K562 (cell line): Measurements from ENCODE around the gene MTMR3. TPM values are rescaled to one million over a fixed set of nuclear protein-coding genes. Genes with fewer than 3 reads are reported as not detected.

ENCODE experiments used
- ATAC-seq: fragments of 200-7000 bp; cut with Tn5 transposase; 3 replicates; pipeline ENCODE4 v1.9.1; 2020; ENCODE audit warnings: moderate library complexity
- BruUV-seq: library from RNA; stranded (reverse); fragments of 400-500 nt; replicated peaks from 2 replicates; lab custom pipeline; 2021; lab: Mats Ljungman, UMichigan
- CTCF ChIA-PET: fragments of 300-600 bp; formaldehyde crosslinking; extraction: SDS; loops from one replicate; lab custom pipeline; 2021; ENCODE audit warnings: low intra/inter-chr PET ratio; lab: Yijun Ruan, JAX
- POLR2A ChIA-PET: fragments of 300-600, 350-650 bp; sonication (Branson Sonifier 250); formaldehyde crosslinking; extraction: SDS; loops from one replicate; lab custom pipeline; 2021; ENCODE audit warnings: antibody characterized with exemption, inconsistent platforms; lab: Yijun Ruan, JAX
- DNase-seq, 4 experiments: peaks; one replicate each; pipeline versions ENCODE4 v3.0.0 to v3.0.0-alpha.2; 2011 to 2018; ENCODE audit warnings: low spot score in 3 of 4, mixed read lengths in 3 of 4; ENCODE audit errors: extremely low read depth in 1 of 4
- FAIRE-seq: peaks from 2 replicates; lab custom pipeline; 2011; peaks lifted over from hg19 to GRCh38; lab: Jason Lieb, UNC
- H2AFZ ChIP-seq: 2 replicates; pipeline ENCODE4 v1.6.0; 2011; ENCODE audit warnings: low read depth, low read length, control low read depth, inconsistent platforms
- H3K27ac ChIP-seq: fragments of 200-600 bp; 3 replicates; pipeline ENCODE4 v1.8.0; 2011; ENCODE audit warnings: low read depth, mild to moderate bottlenecking, control low read depth, inconsistent platforms, low read length, moderate library complexity, mixed read lengths; ENCODE audit errors: extremely low read depth
- H3K27me3 ChIP-seq, 2 experiments: fragments of 300-600 bp in 1 of 2; 2 replicates in 1 of 2; 3 replicates in 1 of 2; pipeline versions ENCODE4 v1.6.0 to v1.8.0; 2011; ENCODE audit warnings: inconsistent platforms in 2 of 2, low read length in 2 of 2, mild to moderate bottlenecking in 1 of 2, mixed read lengths in 1 of 2, moderate library complexity in 1 of 2; ENCODE audit not compliant: control insufficient read depth in 2 of 2, insufficient read depth in 2 of 2
- H3K36me3 ChIP-seq: fragments of 300-600 bp; 3 replicates; pipeline ENCODE4 v1.8.0; 2011; ENCODE audit warnings: mild to moderate bottlenecking, low read length, inconsistent platforms; ENCODE audit not compliant: control insufficient read depth, insufficient read depth
- H3K4me1 ChIP-seq, 2 experiments: fragments of 200-600 bp in 1 of 2; replicated peaks in 1 of 2; 2 replicates in 1 of 2; 3 replicates in 1 of 2; pipeline versions ENCODE4 v1.5.1 to v1.8.0; 2011; ENCODE audit warnings: inconsistent platforms in 2 of 2, low read length in 2 of 2, mild to moderate bottlenecking in 1 of 2, mixed read lengths in 1 of 2, moderate library complexity in 1 of 2; ENCODE audit not compliant: control insufficient read depth in 2 of 2, insufficient read depth in 2 of 2
- H3K4me2 ChIP-seq: 2 replicates; pipeline ENCODE4 v1.6.1; 2011; ENCODE audit warnings: low read length, control low read depth, inconsistent platforms, mixed read lengths; ENCODE audit not compliant: insufficient read depth
- H3K4me3 ChIP-seq: fragments of 200-600 bp; sonication (generic), shearing (Covaris generic); 2 replicates; pipeline ENCODE4 v1.5.1; 2016; ENCODE audit warnings: control low read depth, inconsistent platforms
- H3K79me2 ChIP-seq: fragments of 200-600 bp; 3 replicates; pipeline ENCODE4 v1.8.0; 2011; ENCODE audit warnings: low read length, inconsistent platforms; ENCODE audit not compliant: control insufficient read depth, insufficient read depth
- H3K9ac ChIP-seq, 2 experiments: 2 replicates each; pipeline versions ENCODE4 v1.6.0 to v1.6.1; 2011; ENCODE audit warnings: low read depth in 2 of 2, low read length in 2 of 2, control low read depth in 1 of 2, inconsistent platforms in 1 of 2, mild to moderate bottlenecking in 1 of 2, mixed read lengths in 1 of 2; ENCODE audit not compliant: insufficient read depth in 1 of 2
- H3K9me1 ChIP-seq: one replicate; pipeline ENCODE4 v1.6.0; 2011; ENCODE audit warnings: inconsistent platforms, mild to moderate bottlenecking, low read length, moderate library complexity; ENCODE audit not compliant: control insufficient read depth, insufficient read depth
- H3K9me3 ChIP-seq: replicated peaks from 2 replicates; pipeline ENCODE4 v1.5.1; 2011; ENCODE audit warnings: low read depth, low read length, inconsistent platforms; ENCODE audit not compliant: control insufficient read depth, insufficient read depth
- H4K20me1 ChIP-seq: replicated peaks from 2 replicates; pipeline ENCODE4 v1.6.1; 2011; ENCODE audit warnings: low read length, inconsistent platforms, mixed read lengths; ENCODE audit not compliant: control insufficient read depth, insufficient read depth
- DPF2 ChIP-seq: fragments of 450-650 bp; IDR thresholded peaks from 2 replicates; pipeline ENCODE4 v1.6.1; 2016
- FOS ChIP-seq: IDR thresholded peaks from 3 replicates; pipeline ENCODE4 v1.6.1; 2011; ENCODE audit not compliant: insufficient read length; ENCODE audit errors: extremely low read depth
- FOXJ2 ChIP-seq: fragments of 200-800 bp; sonication (Bioruptor generic); IDR thresholded peaks from 2 replicates; pipeline ENCODE4 v1.6.1; 2016; ENCODE audit warnings: missing genetic modification characterization, missing compliant biosample characterization
- HLTF ChIP-seq: fragments of 450-650 bp; IDR thresholded peaks from 2 replicates; pipeline ENCODE4 v1.6.1; 2016
- NFRKB ChIP-seq: fragments of 450-650 bp; IDR thresholded peaks from 2 replicates; pipeline ENCODE4 v1.6.1; 2016; ENCODE audit warnings: low read depth
- NKRF ChIP-seq: fragments of 450-650 bp; IDR thresholded peaks from 2 replicates; pipeline ENCODE4 v1.6.1; 2016; ENCODE audit warnings: borderline replicate concordance
- NR4A1 ChIP-seq, 2 experiments: fragments of 250-450 bp in 1 of 2; fragments of 450-650 bp in 1 of 2; sonication (Bioruptor Pico) in 1 of 2; IDR thresholded peaks; 2 replicates each; pipeline versions ENCODE4 v1.4.0 to v1.6.1; 2016 to 2020; ENCODE audit warnings: mild to moderate bottlenecking in 2 of 2, missing compliant biosample characterization in 1 of 2, missing genetic modification characterization in 1 of 2, moderate library complexity in 1 of 2
- RBFOX2 ChIP-seq: fragments of 200-400 bp; formaldehyde crosslinking; IDR thresholded peaks from 2 replicates; pipeline ENCODE4 v1.6.1; 2017; ENCODE audit warnings: low read depth, mild to moderate bottlenecking, low read length, moderate library complexity
- RBM17 ChIP-seq: fragments of 200-400 bp; formaldehyde crosslinking; IDR thresholded peaks from 2 replicates; pipeline ENCODE4 v1.6.1; 2017; ENCODE audit warnings: low read depth, mild to moderate bottlenecking, low read length, borderline replicate concordance
- SMC3 ChIP-seq: conservative IDR thresholded peaks from 2 replicates; pipeline ENCODE4 v1.6.1; 2011; ENCODE audit warnings: low read depth, low read length, improper control_type of control experiment; ENCODE audit not compliant: insufficient read depth
- VEZF1 ChIP-seq: fragments of 200-800 bp; sonication (Bioruptor generic); IDR thresholded peaks from 2 replicates; pipeline ENCODE4 v1.6.1; 2017; ENCODE audit warnings: missing genetic modification characterization, missing compliant biosample characterization
- ZNF518B ChIP-seq: fragments of 250-450 bp; sonication (Bioruptor Pico); IDR thresholded peaks from 2 replicates; pipeline ENCODE4 v1.5.0; 2021; ENCODE audit warnings: mild to moderate bottlenecking, moderate library complexity
- ZNF699 ChIP-seq: fragments of 250-450 bp; sonication (Bioruptor Pico); IDR thresholded peaks from 2 replicates; pipeline ENCODE4 v1.8.0; 2021; ENCODE audit warnings: mild to moderate bottlenecking, moderate library complexity; ENCODE audit not compliant: insufficient replicate concordance
- WGBS: fragments of 100-300 bp; shearing (Covaris generic); methylation state at CpG from one replicate; pipeline ENCODE4 v1.1.6; 2016; ENCODE audit warnings: low coverage, mixed read lengths; ENCODE audit not compliant: insufficient coverage; ENCODE audit errors: missing lambda C conversion rate; 5-methylcytosine and 5-hydroxymethylcytosine counted together
- in situ Hi-C: fragments of 300-500 bp; cut with MboI; formaldehyde crosslinking; loops from 4 replicates; pipeline ENCODE4 v1.15.0; 2018; ENCODE audit warnings: inconsistent platforms, mixed read lengths
- intact Hi-C: fragments of 100-400 bp; cut with micrococcal nuclease; formaldehyde crosslinking; loops from 2 replicates; pipeline ENCODE4 v1.14.2; 2022
- polyA plus RNA-seq, 8 experiments: library from polyadenylated mRNA; depleted of rRNA in 4 of 8; stranded (reverse) in 5 of 8; unstranded in 3 of 8; fragments of >200 nt; fragmentation: Nextera tagmentation in 2 of 8; fragmentation: Illumina TruSeq in 1 of 8; extraction: Ambion mirVana in 2 of 8; extraction: Trizol in 1 of 8; gene quantifications; 2 replicates each; pipeline versions ENCODE4 v1.2.1 to v1.2.3, GENCODE V29; 2011 to 2014; ENCODE audit warnings: inconsistent platforms in 1 of 8, missing spikeins in 1 of 8
- total RNA-seq, 7 experiments: library from RNA; depleted of rRNA in 6 of 7; stranded (reverse); fragments of >200 nt in 6 of 7; fragmentation: Illumina TruSeq in 2 of 7; extraction: Trizol in 2 of 7; gene quantifications; 2 replicates each; pipeline versions ENCODE4 v1.2.1 to v1.2.3, GENCODE V29; 2011 to 2021; ENCODE audit warnings: low replicate concordance in 1 of 7

The MTMR3 gene
- total and polyA plus RNA-seq, 9 of the 15 experiments (the other 6 are each of a cell fraction or from before 2014, with no cell fraction given), result 1.6 to 13.7 (median 7.9) TPM

GRCh38 chr22:30017375-30018223 is 134.6 kb downstream of the MTMR3 start:
- Histone ChIP-seq H3K27ac (no peak overlapping the region), H3K4me1 (peaks cover 3 to 8% of the 10 kb centered on the region in 2 experiments; a peak in 4 of 5 replicates), H4K20me1 (no peaks in the 10 kb centered on the region; the same call in 1 of the 2 replicates), H3K9ac (no peak overlapping the region), H3K36me3 (peaks cover 65% of the 10 kb centered on the region; the same call in 2 of the 3 replicates), H3K27me3 (no peaks in the 10 kb centered on the region), H3K4me2 (no peak overlapping the region), H3K9me3 (no peaks in the 10 kb centered on the region), H3K4me3 (no peak overlapping the region), H2AFZ (no peak overlapping the region), H3K79me2 (no peaks in the 10 kb centered on the region), H3K9me1 (no peaks in the 10 kb centered on the region)
- ATAC-seq (no peak), DNase-seq (no peak), FAIRE-seq (no peak)
- in situ Hi-C loops, result no loop called here
- ChIA-PET POLR2A (interaction anchor here (0.6 to 1.2 kb wide), 4 partner anchors 15 to 284 kb away, joined by 3 to 4 read pairs (median 3); no protein-coding TSS in a partner anchor), CTCF (no interaction called here)
- intact Hi-C loops, result no loop called here
- BruUV-seq, result no TSS peak
- WGBS, result 95% methylated on average over 3 of the region's 4 CpGs
- no peak for TF ChIP-seq ZNF699 (CRISPR knock-in tag)
- TF ChIP-seq FOS, result no peak
- no peak for TF ChIP-seq HLTF
- TF ChIP-seq DPF2, result no peak
- TF ChIP-seq FOXJ2 (tag), result no peak
- no peak for TF ChIP-seq RBM17
- TF ChIP-seq VEZF1 (CRISPR knock-in tag), result no peak
- no peak for TF ChIP-seq NKRF
- no peak for TF ChIP-seq NR4A1 (CRISPR knock-in tag; IDR thresholded peaks at IDR 0.05)
- TF ChIP-seq NR4A1 (tag; IDR thresholded peaks at IDR 0.05), result no peak
- no peak for TF ChIP-seq NFRKB
- TF ChIP-seq SMC3, result no peak
- TF ChIP-seq ZNF518B (CRISPR knock-in tag), result no peak
- TF ChIP-seq RBFOX2, result no peak
